ENCODE measurements around the gene MAP1S.

MAP1S gene

GRCh38 chr19:17754634-17755442 is 35.6 kb downstream of the MAP1S start:
- Histone ChIP-seq H3K27ac (ENCODE audit: low read depth, low read length) (no peak overlapping the region), H3K27me3 (ENCODE audit: control insufficient read depth, insufficient read depth, low read length) (no peaks in the 10 kb centered on the region), H3K4me1 (ENCODE audit: control insufficient read depth, insufficient read depth, low read length) (no peaks in the 10 kb centered on the region; the same call in 1 of the 2 replicates), H3K36me3 (ENCODE audit: control insufficient read depth, insufficient read depth, low read length) (no peaks in the 10 kb centered on the region), H3K9me3 (ENCODE audit: control insufficient read depth, insufficient read depth, low read length) (no peaks in the 10 kb centered on the region), H3K9ac (ENCODE audit: low read depth, low read length) (no peak overlapping the region), H3K4me3 (ENCODE audit: low read depth, low read length) (no peak overlapping the region)

GRCh38 chr19:17755443-17755890 is 36.2 kb downstream of the MAP1S start:
- H3K9me3 ChIP-seq (ENCODE audit: control insufficient read depth, insufficient read depth, low read length) = no peaks in the 10 kb centered on the region
- H3K4me1 ChIP-seq (ENCODE audit: control insufficient read depth, insufficient read depth, low read length) = no peaks in the 10 kb centered on the region; the same call in 1 of the 2 replicates
- no peak overlapping the region for H3K4me3 ChIP-seq (ENCODE audit: low read depth, low read length)
- H3K27me3 ChIP-seq (ENCODE audit: control insufficient read depth, insufficient read depth, low read length) = no peaks in the 10 kb centered on the region
- no peak overlapping the region for H3K9ac ChIP-seq (ENCODE audit: low read depth, low read length)
- H3K27ac ChIP-seq (ENCODE audit: low read depth, low read length) = no peak overlapping the region
- H3K36me3 ChIP-seq (ENCODE audit: control insufficient read depth, insufficient read depth, low read length) = no peaks in the 10 kb centered on the region

GRCh38 chr19:17755977-17756670 is 36.8 kb downstream of the MAP1S start:
- H3K4me1 ChIP-seq (ENCODE audit: control insufficient read depth, insufficient read depth, low read length) = no peaks in the 10 kb centered on the region; the same call in 1 of the 2 replicates
- no peaks in the 10 kb centered on the region for H3K36me3 ChIP-seq (ENCODE audit: control insufficient read depth, insufficient read depth, low read length)
- no peak overlapping the region for H3K4me3 ChIP-seq (ENCODE audit: low read depth, low read length)
- H3K27ac ChIP-seq (ENCODE audit: low read depth, low read length) = no peak overlapping the region
- no peaks in the 10 kb centered on the region for H3K27me3 ChIP-seq (ENCODE audit: control insufficient read depth, insufficient read depth, low read length)
- H3K9me3 ChIP-seq (ENCODE audit: control insufficient read depth, insufficient read depth, low read length) = no peaks in the 10 kb centered on the region
- no peak overlapping the region for H3K9ac ChIP-seq (ENCODE audit: low read depth, low read length)

GRCh38 chr19:17757125-17757524 is 37.8 kb downstream of the MAP1S start:
- H3K4me1 ChIP-seq (ENCODE audit: control insufficient read depth, insufficient read depth, low read length) = no peaks in the 10 kb centered on the region; the same call in 1 of the 2 replicates
- no peak overlapping the region for H3K27ac ChIP-seq (ENCODE audit: low read depth, low read length)
- H3K36me3 ChIP-seq (ENCODE audit: control insufficient read depth, insufficient read depth, low read length) = no peaks in the 10 kb centered on the region
- no peak overlapping the region for H3K9ac ChIP-seq (ENCODE audit: low read depth, low read length)
- no peaks in the 10 kb centered on the region for H3K9me3 ChIP-seq (ENCODE audit: control insufficient read depth, insufficient read depth, low read length)
- H3K4me3 ChIP-seq (ENCODE audit: low read depth, low read length) = no peak overlapping the region
- no peaks in the 10 kb centered on the region for H3K27me3 ChIP-seq (ENCODE audit: control insufficient read depth, insufficient read depth, low read length)

GRCh38 chr19:17758515-17758914 is 39.2 kb downstream of the MAP1S start:
- Histone ChIP-seq H3K4me1 (ENCODE audit: control insufficient read depth, insufficient read depth, low read length) (no peaks in the 10 kb centered on the region; the same call in 1 of the 2 replicates), H3K9ac (ENCODE audit: low read depth, low read length) (no peak overlapping the region), H3K9me3 (ENCODE audit: control insufficient read depth, insufficient read depth, low read length) (no peaks in the 10 kb centered on the region), H3K4me3 (ENCODE audit: low read depth, low read length) (no peak overlapping the region), H3K36me3 (ENCODE audit: control insufficient read depth, insufficient read depth, low read length) (no peaks in the 10 kb centered on the region), H3K27me3 (ENCODE audit: control insufficient read depth, insufficient read depth, low read length) (no peaks in the 10 kb centered on the region), H3K27ac (ENCODE audit: low read depth, low read length) (no peak overlapping the region)

- H3K27me3 ChIP-seq (ENCODE audit: control insufficient read depth, insufficient read depth, low read length) = no peaks in the 10 kb centered on the region
- no peak overlapping the region for H3K27ac ChIP-seq (ENCODE audit: low read depth, low read length)
- H3K4me1 ChIP-seq (ENCODE audit: control insufficient read depth, insufficient read depth, low read length) = no peaks in the 10 kb centered on the region
- no peaks in the 10 kb centered on the region for H3K9me3 ChIP-seq (ENCODE audit: control insufficient read depth, insufficient read depth, low read length)
- H3K4me3 ChIP-seq (ENCODE audit: low read depth, low read length) = no peak overlapping the region
- H3K36me3 ChIP-seq (ENCODE audit: control insufficient read depth, insufficient read depth, low read length) = peaks cover 3% of the 10 kb centered on the region; the same call in 1 of the 2 replicates
- H3K9ac ChIP-seq (ENCODE audit: low read depth, low read length) = no peak overlapping the region
These were observed 41.9 kb downstream of the MAP1S start for GRCh38 chr19:17761148-17761547.

GRCh38 chr19:17762505-17763229 is 43.4 kb downstream of the MAP1S start:
- Histone ChIP-seq H3K27ac (ENCODE audit: low read depth, low read length) (no peak overlapping the region), H3K36me3 (ENCODE audit: control insufficient read depth, insufficient read depth, low read length) (peaks cover 3% of the 10 kb centered on the region; the same call in 1 of the 2 replicates), H3K4me1 (ENCODE audit: control insufficient read depth, insufficient read depth, low read length) (no peaks in the 10 kb centered on the region), H3K9ac (ENCODE audit: low read depth, low read length) (no peak overlapping the region), H3K4me3 (ENCODE audit: low read depth, low read length) (no peak overlapping the region), H3K27me3 (ENCODE audit: control insufficient read depth, insufficient read depth, low read length) (no peaks in the 10 kb centered on the region), H3K9me3 (ENCODE audit: control insufficient read depth, insufficient read depth, low read length) (no peaks in the 10 kb centered on the region)

- Histone ChIP-seq H3K27ac (ENCODE audit: low read depth, low read length) (no peak overlapping the region), H3K9ac (ENCODE audit: low read depth, low read length) (no peak overlapping the region), H3K4me3 (ENCODE audit: low read depth, low read length) (no peak overlapping the region)
These were observed 45.1 kb downstream of the MAP1S start for GRCh38 chr19:17764348-17764747.

GRCh38 chr19:17765069-17765618 is 45.9 kb downstream of the MAP1S start:
- Histone ChIP-seq H3K4me1 (ENCODE audit: control insufficient read depth, insufficient read depth, low read length) (no peaks in the 10 kb centered on the region), H3K27me3 (ENCODE audit: control insufficient read depth, insufficient read depth, low read length) (no peaks in the 10 kb centered on the region), H3K4me3 (ENCODE audit: low read depth, low read length) (no peak overlapping the region), H3K9me3 (ENCODE audit: control insufficient read depth, insufficient read depth, low read length) (no peaks in the 10 kb centered on the region), H3K36me3 (ENCODE audit: control insufficient read depth, insufficient read depth, low read length) (peaks cover 3% of the 10 kb centered on the region; the same call in 1 of the 2 replicates), H3K27ac (ENCODE audit: low read depth, low read length) (no peak overlapping the region), H3K9ac (ENCODE audit: low read depth, low read length) (no peak overlapping the region)

More at GRCh38 chr19:17764348-17764747, 45.1 kb downstream of the MAP1S start:
- no peaks in the 10 kb centered on the region for H3K27me3 ChIP-seq (ENCODE audit: control insufficient read depth, insufficient read depth, low read length)
- peaks cover 3% of the 10 kb centered on the region; the same call in 1 of the 2 replicates for H3K36me3 ChIP-seq (ENCODE audit: control insufficient read depth, insufficient read depth, low read length)
- H3K9me3 ChIP-seq (ENCODE audit: control insufficient read depth, insufficient read depth, low read length) = no peaks in the 10 kb centered on the region
- H3K4me1 ChIP-seq (ENCODE audit: control insufficient read depth, insufficient read depth, low read length) = no peaks in the 10 kb centered on the region

- Histone ChIP-seq H3K27me3 (ENCODE audit: control insufficient read depth, insufficient read depth, low read length) (no peaks in the 10 kb centered on the region), H3K9me3 (ENCODE audit: control insufficient read depth, insufficient read depth, low read length) (no peaks in the 10 kb centered on the region), H3K27ac (ENCODE audit: low read depth, low read length) (no peak overlapping the region), H3K9ac (ENCODE audit: low read depth, low read length) (no peak overlapping the region), H3K4me1 (ENCODE audit: control insufficient read depth, insufficient read depth, low read length) (no peaks in the 10 kb centered on the region), H3K36me3 (ENCODE audit: control insufficient read depth, insufficient read depth, low read length) (peaks cover 3% of the 10 kb centered on the region; the same call in 1 of the 2 replicates), H3K4me3 (ENCODE audit: low read depth, low read length) (no peak overlapping the region)
These were observed 47.4 kb downstream of the MAP1S start for GRCh38 chr19:17766543-17767131.
